ENCODE data around the gene GALK1.
"Not testable (repeated sequence)": the region's sequence is repeated elsewhere in the genome, so short reads cannot be mapped to it uniquely, and the experiment has no call there.

Gene GALK1

GRCh38 chr17:75764711-75765421 is at the start of gene GALK1:
Gene GALK1, minus strand, starts transcription at chr17:75765192. Its CDS starts 56 bp downstream, at chr17:75765136.
- Histone ChIP-seq H3K36me3 (ENCODE audit: insufficient read depth, low read length) (no peaks in the 10 kb centered on the region), H3K27ac (no peak within 1 kb of the TSS), H3K9ac (ENCODE audit: insufficient read length) (peak within 1 kb of the TSS; percentile 81), H3K4me3 (peak within 1 kb of the TSS; percentile 76), H3K9me3 (ENCODE audit: low read depth, low read length) (no peaks in the 10 kb centered on the region)
- DNase-seq (ENCODE audit: low read depth, low spot score): no peak
- TF ChIP-seq EZH2 (IDR thresholded peaks at IDR 0.05) (no peak), POLR2AphosphoS5 (IDR thresholded peaks at IDR 0.05; ENCODE audit: borderline replicate concordance, low read depth, low read length) (peak; percentile 69; the same call in 1 of the 2 replicates)

GRCh38 chr17:75814021-75814395 is 49.0 kb upstream of the GALK1 start:
- TF ChIP-seq POLR2AphosphoS5 (IDR thresholded peaks at IDR 0.05; ENCODE audit: borderline replicate concordance, low read depth, low read length) (no peak), FOXP2 (optimal IDR thresholded peaks at IDR 0.05; ENCODE audit: control extremely low read depth, extremely low read length, insufficient read depth) (no peak), EZH2 (IDR thresholded peaks at IDR 0.05) (no peak)
- H3K9ac ChIP-seq (ENCODE audit: insufficient read length): no peak overlapping the region
- no peak overlapping the region for H3K4me3 ChIP-seq
- H3K36me3 ChIP-seq (ENCODE audit: insufficient read depth, low read length): peaks cover 65% of the 10 kb centered on the region; the same call in 1 of the 2 replicates
- H3K27ac ChIP-seq: no peak overlapping the region
- H3K9me3 ChIP-seq (ENCODE audit: low read depth, low read length): no peaks in the 10 kb centered on the region
- DNase-seq (ENCODE audit: low read depth, low spot score): no peak

- H3K27ac ChIP-seq: no peak overlapping the region
- TF ChIP-seq EZH2 (IDR thresholded peaks at IDR 0.05) (no peak), FOXP2 (optimal IDR thresholded peaks at IDR 0.05; ENCODE audit: control extremely low read depth, extremely low read length, insufficient read depth) (no peak), POLR2AphosphoS5 (IDR thresholded peaks at IDR 0.05; ENCODE audit: borderline replicate concordance, low read depth, low read length) (no peak)
- H3K4me3 ChIP-seq: no peak overlapping the region
- DNase-seq (ENCODE audit: low read depth, low spot score): no peak
- H3K36me3 ChIP-seq (ENCODE audit: insufficient read depth, low read length): peaks cover 59% of the 10 kb centered on the region; the same call in 1 of the 2 replicates
- H3K9ac ChIP-seq (ENCODE audit: insufficient read length): no peak overlapping the region
- H3K9me3 ChIP-seq (ENCODE audit: low read depth, low read length): no peaks in the 10 kb centered on the region
Observed at GRCh38 chr17:75813081-75814020, 48.4 kb upstream of the GALK1 start.

DNA sequence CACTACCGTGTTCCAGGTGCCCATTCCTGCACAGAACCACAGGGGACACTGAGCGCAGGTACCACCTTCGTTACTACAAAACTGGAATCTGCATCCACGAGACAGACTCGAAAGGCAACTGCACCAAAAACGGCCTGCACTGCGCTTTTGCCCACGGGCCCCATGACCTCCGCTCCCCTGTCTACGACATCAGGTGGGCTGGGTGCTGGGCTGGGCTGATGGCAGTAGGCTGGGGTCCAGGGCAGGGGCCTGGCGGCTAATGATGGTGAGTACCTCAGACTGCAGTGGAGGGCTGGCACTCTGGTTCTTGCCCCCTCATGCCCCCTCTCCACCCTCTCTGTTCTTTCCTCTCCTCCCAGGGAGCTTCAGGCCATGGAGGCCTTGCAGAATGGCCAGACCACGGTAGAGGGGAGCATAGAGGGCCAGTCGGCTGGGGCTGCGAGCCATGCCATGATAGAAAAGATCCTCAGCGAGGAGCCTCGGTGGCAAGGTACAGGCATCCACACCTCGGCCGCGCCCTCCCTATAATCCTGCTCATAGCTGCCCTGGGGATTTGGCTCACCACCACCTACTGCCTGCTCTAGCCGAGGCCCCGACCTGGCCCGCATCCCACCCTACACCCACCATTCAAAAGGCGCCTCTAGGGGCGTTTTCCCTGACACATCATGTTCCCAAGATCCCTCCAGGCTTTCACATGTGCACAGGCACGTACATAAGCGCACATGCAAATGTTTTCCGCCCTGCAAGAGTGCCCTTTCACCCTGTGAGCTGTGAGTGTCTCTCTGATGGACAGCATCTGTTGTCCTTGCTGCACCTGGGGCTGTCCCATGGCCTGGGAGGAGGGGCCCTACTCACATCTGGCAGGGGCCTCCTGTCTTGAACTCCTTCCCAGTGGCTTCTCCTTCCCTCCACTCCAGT is 47.4 kb upstream of the GALK1 start:
- DNase-seq (ENCODE audit: low read depth, low spot score): no peak
- peaks cover 51% of the 10 kb centered on the region; the same call in 1 of the 2 replicates for H3K36me3 ChIP-seq (ENCODE audit: insufficient read depth, low read length)
- H3K27ac ChIP-seq: no peak overlapping the region
- H3K9me3 ChIP-seq (ENCODE audit: low read depth, low read length): no peaks in the 10 kb centered on the region
- H3K4me3 ChIP-seq: no peak overlapping the region
- no peak overlapping the region for H3K9ac ChIP-seq (ENCODE audit: insufficient read length)
- TF ChIP-seq EZH2 (IDR thresholded peaks at IDR 0.05): no peak
- TF ChIP-seq FOXP2 (optimal IDR thresholded peaks at IDR 0.05; ENCODE audit: control extremely low read depth, extremely low read length, insufficient read depth): no peak
- no peak for TF ChIP-seq POLR2AphosphoS5 (IDR thresholded peaks at IDR 0.05; ENCODE audit: borderline replicate concordance, low read depth, low read length)

- Histone ChIP-seq H3K9ac (ENCODE audit: insufficient read length) (no peak overlapping the region), H3K36me3 (ENCODE audit: insufficient read depth, low read length) (peaks cover 44% of the 10 kb centered on the region; the same call in 1 of the 2 replicates), H3K4me3 (no peak overlapping the region), H3K9me3 (ENCODE audit: low read depth, low read length) (no peaks in the 10 kb centered on the region), H3K27ac (no peak overlapping the region)
- no peak for DNase-seq (ENCODE audit: low read depth, low spot score)
- TF ChIP-seq POLR2AphosphoS5 (IDR thresholded peaks at IDR 0.05; ENCODE audit: borderline replicate concordance, low read depth, low read length) (no peak), FOXP2 (optimal IDR thresholded peaks at IDR 0.05; ENCODE audit: control extremely low read depth, extremely low read length, insufficient read depth) (no peak), EZH2 (IDR thresholded peaks at IDR 0.05) (no peak)
Observed at GRCh38 chr17:75811174-75811573, 46.2 kb upstream of the GALK1 start.

DNA sequence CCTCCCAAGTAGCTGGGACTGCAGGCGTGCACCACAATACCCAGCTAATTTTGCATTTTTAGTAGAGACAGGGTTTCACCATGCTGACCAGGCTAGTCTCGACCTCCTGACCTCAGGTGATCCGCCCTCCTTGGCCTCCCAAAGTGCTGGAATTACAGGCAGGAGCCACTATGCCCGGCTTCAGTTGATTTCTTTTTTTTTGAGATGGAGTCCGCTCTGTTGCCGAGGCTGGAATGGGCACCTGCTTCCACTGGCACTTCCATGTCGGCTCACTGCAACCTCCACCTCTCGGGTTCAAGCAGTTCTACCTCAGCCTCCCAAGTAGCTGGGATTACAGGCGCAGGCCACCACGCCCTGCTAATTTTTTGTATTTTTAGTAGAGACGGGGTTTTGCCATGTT is 45.8 kb upstream of the GALK1 start:
- H3K9ac ChIP-seq (ENCODE audit: insufficient read length); H3K4me3 ChIP-seq; DNase-seq (ENCODE audit: low read depth, low spot score); H3K9me3 ChIP-seq (ENCODE audit: low read depth, low read length); H3K27ac ChIP-seq: not testable (repeated sequence)
- peaks cover 41% of the 10 kb centered on the region; the same call in 1 of the 2 replicates for H3K36me3 ChIP-seq (ENCODE audit: insufficient read depth, low read length)

DNA sequence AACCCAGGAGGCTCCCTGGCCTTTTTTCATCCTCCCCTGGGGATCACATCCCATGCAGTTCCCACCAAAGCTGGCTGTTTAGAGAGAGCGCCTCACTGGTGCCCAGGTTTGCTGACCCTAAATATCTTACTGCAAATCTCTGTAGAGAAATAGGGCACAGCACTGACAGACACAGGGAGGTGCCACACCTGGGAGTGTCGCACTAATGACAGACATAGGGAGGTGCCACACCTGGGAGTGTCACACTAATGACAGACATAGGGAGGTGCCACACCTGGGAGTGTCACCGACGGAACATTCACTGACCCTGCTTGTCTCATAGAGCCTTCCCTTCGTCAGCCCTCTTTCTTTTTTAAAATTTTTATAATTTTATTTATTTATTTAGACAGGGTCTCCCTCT is 45.2 kb upstream of the GALK1 start:
- DNase-seq (ENCODE audit: low read depth, low spot score): no peak
- Histone ChIP-seq H3K9ac (ENCODE audit: insufficient read length) (no peak overlapping the region), H3K4me3 (no peak overlapping the region), H3K9me3 (ENCODE audit: low read depth, low read length) (no peaks in the 10 kb centered on the region), H3K36me3 (ENCODE audit: insufficient read depth, low read length) (peaks cover 41% of the 10 kb centered on the region; the same call in 1 of the 2 replicates), H3K27ac (no peak overlapping the region)
- no peak for TF ChIP-seq POLR2AphosphoS5 (IDR thresholded peaks at IDR 0.05; ENCODE audit: borderline replicate concordance, low read depth, low read length)
- TF ChIP-seq FOXP2 (optimal IDR thresholded peaks at IDR 0.05; ENCODE audit: control extremely low read depth, extremely low read length, insufficient read depth): no peak
- no peak for TF ChIP-seq EZH2 (IDR thresholded peaks at IDR 0.05)

Data from SK-N-MC (cell line).